H1 (cell line): ENCODE results near the gene ENO2. TPM values are rescaled to one million over a fixed set of nuclear protein-coding genes. Genes with fewer than 3 reads are reported as not detected.

ENCODE experiments used
- CTCF ChIA-PET: fragments of 300-600 bp; sonication (Branson Sonifier 250); formaldehyde crosslinking; loops from one replicate; lab custom pipeline; 2021; ENCODE audit not compliant: partially characterized antibody; lab: Charles Lee
- POLR2A ChIA-PET: fragments of 300-600 bp; sonication (Branson Sonifier 250); formaldehyde crosslinking; loops from one replicate; lab custom pipeline; 2021; ENCODE audit warnings: inconsistent platforms; ENCODE audit not compliant: partially characterized antibody; lab: Charles Lee
- DNase-seq, 2 experiments: peaks; one replicate each; pipeline versions ENCODE4 v3.0.0 to v3.0.0-alpha.2; 2010 to 2022; ENCODE audit warnings: low spot score in 2 of 2, low read depth in 1 of 2, mixed read lengths in 1 of 2
- FAIRE-seq: peaks from 2 replicates; lab custom pipeline; 2011; peaks lifted over from hg19 to GRCh38; lab: Jason Lieb, UNC
- H2AFZ ChIP-seq: 2 replicates; pipeline ENCODE4 v1.8.1; 2012; ENCODE audit warnings: low read length, inconsistent platforms
- H2AK5ac ChIP-seq: 2 replicates; pipeline ENCODE4 v1.6.1; 2013; ENCODE audit warnings: low read depth, low read length
- H2BK120ac ChIP-seq: replicated peaks from 2 replicates; pipeline ENCODE3; 2013; ENCODE audit warnings: low read depth, low read length, inconsistent platforms
- H2BK12ac ChIP-seq: 2 replicates; pipeline ENCODE4 v1.6.1; 2013; ENCODE audit warnings: low read depth, low read length
- H2BK15ac ChIP-seq: 2 replicates; pipeline ENCODE4 v1.6.1; 2013; ENCODE audit warnings: low read length
- H2BK20ac ChIP-seq: 2 replicates; pipeline ENCODE4 v1.6.1; 2013; ENCODE audit warnings: low read length
- H2BK5ac ChIP-seq: 2 replicates; pipeline ENCODE4 v1.6.1; 2013; ENCODE audit warnings: low read depth, low read length
- H3K14ac ChIP-seq: 2 replicates; pipeline ENCODE4 v1.6.1; 2013; ENCODE audit warnings: inconsistent platforms; ENCODE audit not compliant: insufficient read length
- H3K18ac ChIP-seq: 2 replicates; pipeline ENCODE4 v1.6.1; 2013; ENCODE audit warnings: low read length; ENCODE audit errors: extremely low read depth
- H3K23ac ChIP-seq: 2 replicates; pipeline ENCODE4 v1.6.1; 2013; ENCODE audit warnings: inconsistent platforms; ENCODE audit not compliant: insufficient read length
- H3K23me2 ChIP-seq: 2 replicates; pipeline ENCODE4 v1.6.1; 2013; ENCODE audit warnings: low read depth, low read length
- H3K27ac ChIP-seq: 2 replicates; pipeline ENCODE4 v1.6.1; 2011; ENCODE audit warnings: low read depth, low read length, inconsistent platforms
- H3K27me3 ChIP-seq, 4 experiments: replicated peaks in 1 of 4; 1 replicate in 1 of 4; 2 replicates in 3 of 4; pipeline versions ENCODE4 v1.6.1 to v1.8.1; 2011 to 2013; ENCODE audit warnings: low read length in 3 of 4, mild to moderate bottlenecking in 3 of 4, inconsistent platforms in 2 of 4, mixed read lengths in 2 of 4, moderate library complexity in 1 of 4; ENCODE audit not compliant: control insufficient read depth in 3 of 4, insufficient read depth in 3 of 4; ENCODE audit errors: extremely low read depth in 1 of 4
- H3K36me3 ChIP-seq, 4 experiments: 2 replicates each; pipeline versions ENCODE4 v1.6.1 to v1.8.1; 2011 to 2013; ENCODE audit warnings: mild to moderate bottlenecking in 4 of 4, low read length in 3 of 4, moderate library complexity in 2 of 4, control low read depth in 1 of 4, inconsistent platforms in 1 of 4; ENCODE audit not compliant: insufficient read depth in 4 of 4, control insufficient read depth in 2 of 4
- H3K4ac ChIP-seq: replicated peaks from 2 replicates; pipeline ENCODE3; 2013; ENCODE audit warnings: low read length, low read depth, mixed read lengths, inconsistent platforms; ENCODE audit not compliant: insufficient read length
- H3K4me1 ChIP-seq, 4 experiments: replicated peaks in 1 of 4; 1 replicate in 1 of 4; 2 replicates in 3 of 4; pipeline versions ENCODE4 v1.6.1 to v1.8.1; 2011 to 2013; ENCODE audit warnings: low read length in 3 of 4, inconsistent platforms in 2 of 4, mixed read lengths in 1 of 4; ENCODE audit not compliant: insufficient read depth in 4 of 4, control insufficient read depth in 3 of 4
- H3K4me2 ChIP-seq, 2 experiments: 2 replicates each; pipeline versions ENCODE4 v1.6.1 to v1.8.1; 2011 to 2013; ENCODE audit warnings: low read depth in 2 of 2, low read length in 2 of 2, control low read depth in 1 of 2, inconsistent platforms in 1 of 2, mild to moderate bottlenecking in 1 of 2; ENCODE audit not compliant: insufficient read depth in 1 of 2
- H3K4me3 ChIP-seq, 4 experiments: fragments of 200-600, 300-600 bp in 1 of 4; sonication (generic), shearing (Covaris generic), sonication (Bioruptor Twin) in 1 of 4; 2 replicates each; pipeline versions ENCODE4 v1.5.1 to v1.8.1; 2011 to 2016; ENCODE audit warnings: low read length in 4 of 4, low read depth in 3 of 4, control low read depth in 2 of 4, inconsistent platforms in 2 of 4, mild to moderate bottlenecking in 2 of 4, mixed read lengths in 1 of 4, moderate library complexity in 1 of 4; ENCODE audit not compliant: insufficient read depth in 2 of 4; ENCODE audit errors: extremely low read depth in 1 of 4
- H3K56ac ChIP-seq: replicated peaks from 2 replicates; pipeline ENCODE3; 2013; ENCODE audit warnings: low read depth, mild to moderate bottlenecking, mixed read lengths, low read length, inconsistent platforms; ENCODE audit not compliant: insufficient read length
- H3K79me1 ChIP-seq: 2 replicates; pipeline ENCODE4 v1.6.1; 2013; ENCODE audit warnings: low read depth, low read length, control low read depth
- H3K79me2 ChIP-seq, 2 experiments: 2 replicates each; pipeline versions ENCODE4 v1.6.1 to v1.8.1; 2012 to 2013; ENCODE audit warnings: low read length in 2 of 2, mild to moderate bottlenecking in 2 of 2, inconsistent platforms in 1 of 2; ENCODE audit not compliant: insufficient read depth in 2 of 2, control insufficient read depth in 1 of 2
- H3K9ac ChIP-seq, 4 experiments: replicated peaks in 1 of 4; 1 replicate in 1 of 4; 2 replicates in 3 of 4; pipeline versions ENCODE4 v1.6.1 to v1.8.1; 2011 to 2013; ENCODE audit warnings: low read depth in 3 of 4, low read length in 3 of 4, control low read depth in 2 of 4, mild to moderate bottlenecking in 2 of 4, moderate library complexity in 2 of 4, inconsistent platforms in 1 of 4; ENCODE audit errors: extremely low read depth in 1 of 4
- H3K9me3 ChIP-seq, 2 experiments: 2 replicates each; pipeline versions ENCODE4 v1.6.1 to v1.8.1; 2012 to 2013; ENCODE audit warnings: mild to moderate bottlenecking in 2 of 2, moderate library complexity in 2 of 2, control low read depth in 1 of 2, inconsistent platforms in 1 of 2, low read depth in 1 of 2, low read length in 1 of 2, mixed read lengths in 1 of 2; ENCODE audit not compliant: insufficient read depth in 2 of 2
- H4K20me1 ChIP-seq, 2 experiments: replicated peaks in 1 of 2; 2 replicates each; pipeline versions ENCODE3 to v1.8.1; 2011 to 2013; ENCODE audit warnings: inconsistent platforms in 2 of 2, low read length in 2 of 2, mild to moderate bottlenecking in 1 of 2; ENCODE audit not compliant: insufficient read depth in 2 of 2, control insufficient read depth in 1 of 2
- H4K5ac ChIP-seq: 2 replicates; pipeline ENCODE4 v1.6.1; 2013; ENCODE audit warnings: low read length, low read depth, mixed read lengths, inconsistent platforms; ENCODE audit not compliant: insufficient read length
- H4K8ac ChIP-seq: 2 replicates; pipeline ENCODE4 v1.8.0; 2013; ENCODE audit warnings: mild to moderate bottlenecking, moderate library complexity, low read length, inconsistent platforms; ENCODE audit not compliant: insufficient read depth; ENCODE audit errors: extremely low read depth
- H4K91ac ChIP-seq: replicated peaks from 2 replicates; pipeline ENCODE3; 2013; ENCODE audit warnings: low read length, mixed read lengths, inconsistent platforms; ENCODE audit not compliant: insufficient read length
- CREB1 ChIP-seq: IDR thresholded peaks from 2 replicates; pipeline ENCODE4 v1.6.1; 2012; ENCODE audit warnings: inconsistent platforms
- E2F6 ChIP-seq: IDR thresholded peaks from 2 replicates; pipeline ENCODE4 v1.6.1; 2012; ENCODE audit warnings: inconsistent platforms
- HDAC2 ChIP-seq, 2 experiments: fragments of 300-600 bp in 1 of 2; sonication (generic) in 1 of 2; IDR thresholded peaks; 2 replicates each; pipeline ENCODE4 v1.6.1; 2011 to 2012; ENCODE audit warnings: low read depth in 2 of 2, low read length in 2 of 2, mild to moderate bottlenecking in 2 of 2, moderate library complexity in 2 of 2, borderline replicate concordance in 1 of 2, inconsistent platforms in 1 of 2
- POLR2AphosphoS5 ChIP-seq: IDR thresholded peaks from 2 replicates; pipeline ENCODE4 v1.6.1; 2011; ENCODE audit warnings: low read depth, low read length
- SIN3A ChIP-seq, 2 experiments: IDR thresholded peaks in 1 of 2; conservative IDR thresholded peaks in 1 of 2; 2 replicates each; pipeline ENCODE4 v1.6.1; 2011 to 2012; ENCODE audit warnings: low read length in 2 of 2, improper control_type of control experiment in 1 of 2, low read depth in 1 of 2, mild to moderate bottlenecking in 1 of 2
- WGBS, 2 experiments: shearing (Covaris generic) in 1 of 2; methylation state at CpG; one replicate each; pipeline versions ENCODE4 v1.1.6 to v1.1.7; 2013 to 2015; ENCODE audit warnings: low lambda C conversion rate in 2 of 2, mixed read lengths in 2 of 2, inconsistent platforms in 1 of 2, low coverage in 1 of 2, missing lambda C conversion rate in 1 of 2; ENCODE audit not compliant: insufficient replicate concordance in 2 of 2, insufficient coverage in 1 of 2, insufficient read length in 1 of 2; ENCODE audit errors: extremely low coverage in 1 of 2, missing lambda C conversion rate in 1 of 2; 5-methylcytosine and 5-hydroxymethylcytosine counted together
- polyA plus RNA-seq, 7 experiments: library from polyadenylated mRNA; depleted of rRNA in 3 of 7; stranded (reverse) in 5 of 7; unstranded in 2 of 7; fragments of >200 nt in 5 of 7; fragments of 200-250 nt in 2 of 7; gene quantifications; 1 replicate in 5 of 7; 2 replicates in 1 of 7; 4 replicates in 1 of 7; pipeline versions ENCODE4 v1.2.1 to v1.2.3, GENCODE V29; 2011 to 2013; ENCODE audit warnings: missing spikeins in 2 of 7, mixed read lengths in 2 of 7
- total RNA-seq: library from RNA; stranded (reverse); fragmentation: NEBNext Ultra II Directional; extraction: Animal tissue kit (Norgen Biotek cat#: 25700); gene quantifications from 2 replicates; pipeline ENCODE4 v1.2.1, GENCODE V29; 2021
- TF ChIP-seq, protein P1 (sequence below): IDR thresholded peaks from 2 replicates; pipeline ENCODE4 v1.6.1; 2012; ENCODE audit warnings: low read length, inconsistent platforms

The ENO2 gene
- total and polyA plus RNA-seq, 2 of the 8 experiments (the other 6 are each of a cell fraction or from before 2014, with no cell fraction given): 92.4 to 102 TPM

DNA sequence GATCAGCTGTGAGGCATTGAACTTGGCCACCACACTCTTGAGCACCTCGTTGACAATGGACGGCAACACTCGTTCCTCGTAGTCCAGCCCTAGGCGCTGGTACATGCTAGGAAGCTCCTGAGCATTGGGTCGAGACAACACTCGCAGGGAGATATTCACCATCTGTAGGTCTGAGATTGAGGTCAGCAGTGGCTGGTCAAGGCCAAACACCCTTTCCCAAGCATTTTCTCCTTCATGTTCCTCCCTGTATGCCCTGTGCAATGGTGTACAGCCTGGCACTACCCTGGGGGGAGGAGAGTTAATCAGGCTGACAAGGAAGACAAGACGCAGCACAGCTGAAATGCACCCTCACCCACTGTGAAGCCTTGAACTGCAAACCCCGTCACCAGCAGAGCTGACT, 54.0 kb downstream of the ENO2 start:
- no peak overlapping the region for H4K8ac ChIP-seq
- H3K14ac ChIP-seq: no peak overlapping the region
- peak overlapping the region in 1 of 2 experiments; percentile 76; a peak in 2 of 4 replicates for H3K4me2 ChIP-seq
- no peak overlapping the region for H2BK12ac ChIP-seq
- no peak overlapping the region for H2BK20ac ChIP-seq
- WGBS, 2 experiments: 93% methylated on average over 9 of the region's 9 CpGs; no CpG with 5 or more reads in 1 of the 2 experiments
- no peak overlapping the region for H3K23ac ChIP-seq
- no peak overlapping the region for H3K27ac ChIP-seq
- no peaks in the 10 kb centered on the region for H3K9me3 ChIP-seq
- H3K4me3 ChIP-seq: no peak overlapping the region; a peak in 1 of 8 replicates
- no peak overlapping the region for H3K56ac ChIP-seq
- no peak overlapping the region for H2AFZ ChIP-seq
- H4K5ac ChIP-seq: no peak overlapping the region
- peaks cover 2 to 4% of the 10 kb centered on the region in 2 experiments for H4K20me1 ChIP-seq
- no peak overlapping the region for H3K18ac ChIP-seq
- H2AK5ac ChIP-seq: no peak overlapping the region
- H3K79me2 ChIP-seq: peaks cover 14 to 56% of the 10 kb centered on the region in 2 experiments
- H3K4ac ChIP-seq: no peak overlapping the region
- peaks cover 28 to 45% (median 32%) of the 10 kb centered on the region in 4 experiments for H3K36me3 ChIP-seq
- ChIA-PET CTCF (interaction anchor here (0.6 to 2.4 kb wide), 13 partner anchors 8 to 145 kb away, joined by 3 to 11 read pairs (median 7); partner anchors contain the start of genes C1RL and SPSB2), POLR2A (interaction anchor here (0.8 to 30.5 kb wide), 9 partner anchors 10 to 162 kb away, joined by 3 to 1596 read pairs (median 5); partner anchors contain the start of genes ATN1, C12orf57, CLSTN3 and PTPN6)
- no peak overlapping the region for H2BK5ac ChIP-seq
- TF ChIP-seq POLR2AphosphoS5 (no peak), HDAC2 (IDR thresholded peaks at IDR 0.05; ENCODE audit: borderline replicate concordance in 1 of 2, low read depth in 2 of 2, low read length in 2 of 2) (no peak), CREB1 (no peak), SIN3A (conservative IDR thresholded peaks at IDR 0.05 in 1 of 2, IDR thresholded peaks at IDR 0.05 in 1 of 2; ENCODE audit: low read depth in 1 of 2, low read length in 2 of 2) (no peak), E2F6 (no peak)
- TF ChIP-seq, protein P1, sequence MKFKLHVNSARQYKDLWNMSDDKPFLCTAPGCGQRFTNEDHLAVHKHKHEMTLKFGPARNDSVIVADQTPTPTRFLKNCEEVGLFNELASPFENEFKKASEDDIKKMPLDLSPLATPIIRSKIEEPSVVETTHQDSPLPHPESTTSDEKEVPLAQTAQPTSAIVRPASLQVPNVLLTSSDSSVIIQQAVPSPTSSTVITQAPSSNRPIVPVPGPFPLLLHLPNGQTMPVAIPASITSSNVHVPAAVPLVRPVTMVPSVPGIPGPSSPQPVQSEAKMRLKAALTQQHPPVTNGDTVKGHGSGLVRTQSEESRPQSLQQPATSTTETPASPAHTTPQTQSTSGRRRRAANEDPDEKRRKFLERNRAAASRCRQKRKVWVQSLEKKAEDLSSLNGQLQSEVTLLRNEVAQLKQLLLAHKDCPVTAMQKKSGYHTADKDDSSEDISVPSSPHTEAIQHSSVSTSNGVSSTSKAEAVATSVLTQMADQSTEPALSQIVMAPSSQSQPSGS: no peak
- no peak overlapping the region for H2BK15ac ChIP-seq
- FAIRE-seq (no peak), DNase-seq (no peak)
- peaks cover 7% of the 10 kb centered on the region; the same call in 1 of the 2 replicates for H3K79me1 ChIP-seq
- H4K91ac ChIP-seq: no peak overlapping the region
- H3K9ac ChIP-seq: peak overlapping the region in 1 of 4 experiments; percentile 15; a peak in 1 of 7 replicates
- H3K23me2 ChIP-seq: peaks cover 11% of the 10 kb centered on the region
- no peaks in the 10 kb centered on the region for H3K27me3 ChIP-seq
- H2BK120ac ChIP-seq: no peak overlapping the region
- peaks cover 9 to 26% (median 14%) of the 10 kb centered on the region in 4 experiments for H3K4me1 ChIP-seq
